NCI-H345 treated with DMSO at 0.1 percent for 48 hours (cell line): Measurements from ENCODE around the gene C1QTNF1.
"Not testable (repeated sequence)": the region's sequence is repeated elsewhere in the genome, so short reads cannot be mapped to it uniquely, and the experiment has no call there.

Experiments
- DNase-seq: peaks from one replicate; lab custom pipeline; 2025; ENCODE audit not compliant: unreplicated experiment; lab: John Stamatoyannopoulos, UW

C1QTNF1 gene

GRCh38 chr17:79052131-79052530 is 28.2 kb downstream of the C1QTNF1 start:
- DNase-seq: no peak

- DNase-seq: no peak
Measured at GRCh38 chr17:79053251-79053925, 29.4 kb downstream of the C1QTNF1 start.

GRCh38 chr17:79054200-79054960 is 30.4 kb downstream of the C1QTNF1 start:
- DNase-seq: no peak

GRCh38 chr17:79055197-79055596 is 31.2 kb downstream of the C1QTNF1 start:
- no peak for DNase-seq

- no peak for DNase-seq
Measured at GRCh38 chr17:79057737-79058385, 33.9 kb downstream of the C1QTNF1 start.

- no peak for DNase-seq
Measured at GRCh38 chr17:79062691-79063090, 38.7 kb downstream of the C1QTNF1 start.

- DNase-seq: no peak
Measured at GRCh38 chr17:79064026-79064425, 40.1 kb downstream of the C1QTNF1 start.

GRCh38 chr17:79065105-79065670 is 41.2 kb downstream of the C1QTNF1 start:
- DNase-seq: no peak

- DNase-seq: no peak
Measured at GRCh38 chr17:79066963-79067362, 43.0 kb downstream of the C1QTNF1 start.

GRCh38 chr17:79070266-79070880 is 46.4 kb downstream of the C1QTNF1 start:
- DNase-seq: no peak

GRCh38 chr17:79071161-79071740 is 47.3 kb downstream of the C1QTNF1 start:
- no peak for DNase-seq

- DNase-seq: no peak
Measured at GRCh38 chr17:79072544-79072943, 48.6 kb downstream of the C1QTNF1 start.

- DNase-seq: no peak
Measured at GRCh38 chr17:79073016-79073705, 49.2 kb downstream of the C1QTNF1 start.

- no peak for DNase-seq
Measured at GRCh38 chr17:79073706-79074088, 49.7 kb downstream of the C1QTNF1 start.

GRCh38 chr17:79074121-79074648 is 50.2 kb downstream of the C1QTNF1 start:
- DNase-seq: not testable (repeated sequence)

- DNase-seq: peak; percentile 88
Measured at GRCh38 chr17:79074649-79075445, 50.9 kb downstream of the C1QTNF1 start, which contains the start of gene ENGASE. Gene ENGASE, plus strand, starts transcription at chr17:79074824. Its CDS starts 121 bp downstream, at chr17:79074945.

GRCh38 chr17:79075446-79075750 is 51.4 kb downstream of the C1QTNF1 start:
- DNase-seq: no peak

GRCh38 chr17:79075861-79076406 is 52.0 kb downstream of the C1QTNF1 start:
- no peak for DNase-seq

GRCh38 chr17:79077587-79077986 is 53.6 kb downstream of the C1QTNF1 start:
- no peak for DNase-seq
